ENCODE results near the gene SPATA33.
A peak's percentile ranks its signal among the peaks of the same experiment; 100 is the strongest.

Gene SPATA33

DNA sequence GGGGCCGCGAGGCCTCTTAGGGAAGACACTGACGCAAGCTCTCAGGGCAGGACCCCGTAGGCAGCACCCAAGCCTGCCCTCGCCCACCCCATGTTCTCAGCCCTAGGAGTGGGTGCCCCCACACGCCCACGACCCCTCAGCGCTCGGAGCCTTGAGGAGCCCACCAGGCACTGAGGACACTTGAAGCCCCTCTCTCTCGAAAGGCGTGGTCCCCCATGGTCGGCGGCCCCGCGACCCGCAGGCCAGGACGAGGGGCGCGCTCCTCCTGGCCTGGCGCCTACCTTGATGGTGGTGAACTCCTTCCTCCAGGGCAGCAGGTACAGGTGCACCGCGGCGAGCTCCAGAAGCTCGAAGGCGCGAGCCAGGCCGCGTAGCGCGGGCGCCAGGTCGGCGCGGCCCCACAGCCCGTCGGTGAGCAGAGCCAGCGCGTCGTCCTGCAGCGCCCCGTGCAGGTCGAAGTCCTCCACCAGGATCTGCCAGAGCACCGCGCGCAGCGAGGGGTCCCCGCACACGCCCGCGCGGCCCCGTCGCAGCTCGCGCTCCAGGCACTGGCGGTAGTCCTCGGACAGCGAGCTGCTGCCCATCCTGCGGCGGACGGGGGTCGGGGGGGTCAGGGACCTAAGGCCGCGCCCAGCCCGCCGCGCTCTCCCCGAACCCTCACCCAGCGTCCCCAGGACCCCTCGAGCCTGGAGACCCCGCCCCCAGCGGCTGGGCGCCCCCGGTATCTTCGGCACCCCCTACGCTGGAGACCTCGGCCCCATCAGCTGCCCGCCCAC, 43.2 kb downstream of the SPATA33 start:
- Histone ChIP-seq H2BK15ac (ENCODE audit: low read length) (peak overlapping the region; percentile 34), H3K4me3 (ENCODE audit: low read length in 2 of 2) (peak overlapping the region; percentile 88 to 95), H3K27me3 (ENCODE audit: control insufficient read depth in 3 of 3, insufficient read depth in 3 of 3, low read depth in 1 of 3, low read length in 3 of 3) (peaks cover 0 to 2% (median 0%) of the 10 kb centered on the region in 3 experiments), H3K4ac (ENCODE audit: low read length) (no peak overlapping the region), H3K9me3 (replicated peaks in 1 of 2; ENCODE audit: control insufficient read depth in 2 of 2, insufficient read depth in 1 of 2, low read depth in 1 of 2, low read length in 2 of 2) (no peaks in the 10 kb centered on the region), H2AK5ac (ENCODE audit: low read depth, low read length) (peak overlapping the region; percentile 2), H3K14ac (ENCODE audit: low read length) (peak overlapping the region; percentile 97), H4K91ac (ENCODE audit: low read depth, low read length, poor library complexity) (peak overlapping the region; percentile 82), H3K9ac (ENCODE audit: low read depth, low read length, poor library complexity) (peak overlapping the region; percentile 91), H3K36me3 (replicated peaks in 1 of 2; ENCODE audit: control insufficient read depth in 2 of 2, insufficient read depth in 2 of 2, low read length in 2 of 2) (peaks cover 5 to 33% of the 10 kb centered on the region in 2 donors), H2BK12ac (ENCODE audit: low read length) (no peak overlapping the region), H3K18ac (ENCODE audit: low read length) (peak overlapping the region; percentile 86), H2BK5ac (ENCODE audit: low read length) (no peak overlapping the region), H3K79me1 (ENCODE audit: low read depth, low read length) (peaks cover 7% of the 10 kb centered on the region), H4K8ac (ENCODE audit: low read depth, low read length) (no peak overlapping the region), H3K23ac (ENCODE audit: low read depth, low read length, poor library complexity) (peak overlapping the region; percentile 90), H3K27ac (replicated peaks; ENCODE audit: low read length) (no peak overlapping the region), H2BK120ac (ENCODE audit: low read depth, low read length) (no peak overlapping the region), H3K4me1 (ENCODE audit: control insufficient read depth in 2 of 2, insufficient read depth in 1 of 2, low read depth in 1 of 2, low read length in 2 of 2) (peaks cover 11 to 15% of the 10 kb centered on the region in 2 donors), H2AFZ (ENCODE audit: low read length) (peak overlapping the region; percentile 98), H3K4me2 (ENCODE audit: insufficient read depth, low read length, poor library complexity, severe bottlenecking) (peak overlapping the region; percentile 79)
- no peak for DNase-seq (ENCODE audit: low spot score)
- WGBS, 2 donors (ENCODE audit: extremely low coverage in 2 of 2, insufficient read length in 2 of 2, insufficient replicate concordance in 1 of 2): no CpG with 5 or more reads among the region's 78 CpGs

DNA sequence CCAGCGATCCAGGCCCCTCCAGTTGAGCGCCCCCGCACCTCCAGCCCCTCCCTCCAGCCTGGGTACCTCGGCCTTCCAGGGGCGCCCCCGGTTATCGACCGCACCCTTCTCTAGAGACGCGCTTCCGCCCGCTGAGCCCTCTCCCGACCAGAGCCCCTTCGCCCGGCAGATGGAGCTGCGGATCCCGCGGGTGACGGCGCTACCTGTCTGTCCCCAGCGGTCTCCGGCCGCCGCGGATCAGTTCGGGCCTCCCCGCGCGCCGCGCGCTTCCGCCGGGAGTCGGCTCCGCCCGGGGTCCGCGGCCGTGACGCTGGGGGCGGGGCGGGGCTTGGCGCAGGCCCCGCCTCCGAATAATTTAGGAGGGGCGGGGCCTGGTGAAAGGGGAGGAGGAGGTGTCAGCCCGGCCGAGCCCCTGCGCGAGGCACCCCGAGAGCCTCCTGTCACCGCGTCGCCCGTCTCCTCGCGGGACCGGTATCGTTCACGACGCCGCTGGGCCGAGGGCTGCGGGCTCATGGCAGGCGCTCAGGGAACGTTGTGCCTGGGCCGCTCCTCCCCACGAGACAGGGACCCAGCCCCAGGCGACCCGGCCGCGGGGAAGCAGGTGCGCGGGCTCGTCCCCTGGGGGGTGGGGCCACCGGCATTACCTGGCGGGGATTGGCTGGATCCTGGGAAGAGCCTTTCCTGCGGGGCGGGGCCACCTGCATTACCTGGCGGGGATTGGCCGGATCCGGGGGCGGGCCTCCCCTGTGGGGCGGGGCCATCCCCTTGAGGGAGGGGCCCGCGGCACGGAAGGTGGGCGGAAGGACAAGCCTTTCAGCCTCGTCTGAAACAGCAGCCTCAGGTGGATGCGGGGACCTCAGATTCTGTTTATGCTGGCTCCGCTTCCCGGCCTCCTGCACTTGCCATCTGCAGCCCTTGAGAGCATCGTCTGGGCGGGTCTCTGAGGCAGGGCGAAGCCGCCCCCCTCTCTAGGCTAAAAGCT, 44.1 kb downstream of the SPATA33 start, which contains the start of gene SPATA2L:
TSS of gene SPATA2L (minus strand) at position 281 of the 982 bp plus-strand sequence. CDS start 473 bp downstream, outside the sequence.
- H3K4me2 ChIP-seq (ENCODE audit: insufficient read depth, low read length, poor library complexity, severe bottlenecking): peak within 1 kb of the TSS; percentile 84
- peaks cover 0 to 2% (median 0%) of the 10 kb centered on the region in 3 experiments for H3K27me3 ChIP-seq (ENCODE audit: control insufficient read depth in 3 of 3, insufficient read depth in 3 of 3, low read depth in 1 of 3, low read length in 3 of 3)
- H4K91ac ChIP-seq (ENCODE audit: low read depth, low read length, poor library complexity): peak within 1 kb of the TSS; percentile 82
- peak within 1 kb of the TSS; percentile 86 for H3K18ac ChIP-seq (ENCODE audit: low read length)
- H2BK15ac ChIP-seq (ENCODE audit: low read length): peak within 1 kb of the TSS; percentile 83
- H3K27ac ChIP-seq (replicated peaks; ENCODE audit: low read length): no peak within 1 kb of the TSS
- H4K8ac ChIP-seq (ENCODE audit: low read depth, low read length): no peak within 1 kb of the TSS
- peak within 1 kb of the TSS; percentile 97 for H3K14ac ChIP-seq (ENCODE audit: low read length)
- H2BK120ac ChIP-seq (ENCODE audit: low read depth, low read length): no peak within 1 kb of the TSS
- peaks cover 7% of the 10 kb centered on the region for H3K79me1 ChIP-seq (ENCODE audit: low read depth, low read length)
- no peak within 1 kb of the TSS for H2BK12ac ChIP-seq (ENCODE audit: low read length)
- peak within 1 kb of the TSS; percentile 88 to 95 for H3K4me3 ChIP-seq (ENCODE audit: low read length in 2 of 2)
- no peaks in the 10 kb centered on the region for H3K9me3 ChIP-seq (replicated peaks in 1 of 2; ENCODE audit: control insufficient read depth in 2 of 2, insufficient read depth in 1 of 2, low read depth in 1 of 2, low read length in 2 of 2)
- H2AK5ac ChIP-seq (ENCODE audit: low read depth, low read length): peak within 1 kb of the TSS; percentile 2
- H3K4me1 ChIP-seq (ENCODE audit: control insufficient read depth in 2 of 2, insufficient read depth in 1 of 2, low read depth in 1 of 2, low read length in 2 of 2): peaks cover 12 to 17% of the 10 kb centered on the region in 2 donors
- peaks cover 3 to 26% of the 10 kb centered on the region in 2 donors for H3K36me3 ChIP-seq (replicated peaks in 1 of 2; ENCODE audit: control insufficient read depth in 2 of 2, insufficient read depth in 2 of 2, low read length in 2 of 2)
- peak within 1 kb of the TSS; percentile 98 for H2AFZ ChIP-seq (ENCODE audit: low read length)
- peak within 1 kb of the TSS; percentile 90 for H3K23ac ChIP-seq (ENCODE audit: low read depth, low read length, poor library complexity)
- WGBS, 2 donors (ENCODE audit: extremely low coverage in 2 of 2, insufficient read length in 2 of 2, insufficient replicate concordance in 1 of 2): no CpG with 5 or more reads among the region's 97 CpGs
- H2BK5ac ChIP-seq (ENCODE audit: low read length): peak within 1 kb of the TSS; percentile 88
- H3K9ac ChIP-seq (ENCODE audit: low read depth, low read length, poor library complexity): peak within 1 kb of the TSS; percentile 91
- H3K4ac ChIP-seq (ENCODE audit: low read length): no peak within 1 kb of the TSS
- peak; percentile 96 for DNase-seq (ENCODE audit: low spot score)

DNA sequence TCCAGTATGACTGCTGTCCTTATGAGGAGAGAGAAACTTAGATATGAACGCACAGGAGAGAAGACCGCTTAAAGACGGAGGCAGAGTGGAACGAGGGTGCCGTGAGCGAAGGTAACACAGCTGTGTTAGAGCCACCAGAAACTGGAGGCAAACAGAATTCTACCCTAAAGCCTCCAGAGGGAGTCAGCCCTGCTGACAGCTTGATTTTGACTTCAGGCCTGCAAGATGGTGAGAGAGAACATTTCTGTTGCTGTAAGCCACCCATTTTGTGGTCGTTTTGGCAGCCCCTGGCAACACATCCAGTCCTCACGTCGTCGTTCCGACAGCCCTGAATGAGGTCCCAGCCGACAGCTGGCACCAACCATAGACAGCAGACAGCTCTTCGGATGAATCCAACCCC, 46.6 kb downstream of the SPATA33 start:
- Histone ChIP-seq H2AFZ (ENCODE audit: low read length) (no peak overlapping the region), H3K9ac (ENCODE audit: low read depth, low read length, poor library complexity) (no peak overlapping the region), H4K8ac (ENCODE audit: low read depth, low read length) (no peak overlapping the region), H3K4me2 (ENCODE audit: insufficient read depth, low read length, poor library complexity, severe bottlenecking) (no peak overlapping the region), H3K18ac (ENCODE audit: low read length) (no peak overlapping the region), H3K79me1 (ENCODE audit: low read depth, low read length) (peaks cover 7% of the 10 kb centered on the region), H3K4me1 (ENCODE audit: control insufficient read depth in 2 of 2, insufficient read depth in 1 of 2, low read depth in 1 of 2, low read length in 2 of 2) (peaks cover 13 to 17% of the 10 kb centered on the region in 2 donors), H3K4ac (ENCODE audit: low read length) (no peak overlapping the region), H3K23ac (ENCODE audit: low read depth, low read length, poor library complexity) (no peak overlapping the region), H3K36me3 (replicated peaks in 1 of 2; ENCODE audit: control insufficient read depth in 2 of 2, insufficient read depth in 2 of 2, low read length in 2 of 2) (peaks cover 0 to 6% of the 10 kb centered on the region in 2 donors), H3K14ac (ENCODE audit: low read length) (no peak overlapping the region), H3K9me3 (replicated peaks in 1 of 2; ENCODE audit: control insufficient read depth in 2 of 2, insufficient read depth in 1 of 2, low read depth in 1 of 2, low read length in 2 of 2) (no peaks in the 10 kb centered on the region), H2BK12ac (ENCODE audit: low read length) (no peak overlapping the region), H3K4me3 (ENCODE audit: low read length in 2 of 2) (no peak overlapping the region), H2BK120ac (ENCODE audit: low read depth, low read length) (no peak overlapping the region), H3K27ac (replicated peaks; ENCODE audit: low read length) (no peak overlapping the region), H2AK5ac (ENCODE audit: low read depth, low read length) (no peak overlapping the region), H4K91ac (ENCODE audit: low read depth, low read length, poor library complexity) (no peak overlapping the region), H3K27me3 (ENCODE audit: control insufficient read depth in 3 of 3, insufficient read depth in 3 of 3, low read depth in 1 of 3, low read length in 3 of 3) (peaks cover 0 to 2% (median 0%) of the 10 kb centered on the region in 3 experiments), H2BK5ac (ENCODE audit: low read length) (no peak overlapping the region), H2BK15ac (ENCODE audit: low read length) (no peak overlapping the region)
- no CpG with 5 or more reads among the region's 13 CpGs for WGBS, 2 donors (ENCODE audit: extremely low coverage in 2 of 2, insufficient read length in 2 of 2, insufficient replicate concordance in 1 of 2)
- DNase-seq (ENCODE audit: low spot score): no peak

All from neuronal stem cell (in vitro differentiated cells).